Epithelial cell of proximal tubule (primary cell): Measurements from ENCODE around the gene PHPT1. TPM values are rescaled to one million over a fixed set of nuclear protein-coding genes. Genes with fewer than 3 reads are reported as not detected.
"Not testable (repeated sequence)": the region's sequence is repeated elsewhere in the genome, so short reads cannot be mapped to it uniquely, and the experiment has no call there.

Source experiments
- DNase-seq: peaks from one replicate; pipeline ENCODE4 v3.0.0-alpha.2; 2011; ENCODE audit warnings: low read depth
- H3K4me3 ChIP-seq: 2 replicates; pipeline ENCODE4 v1.5.1; 2011; ENCODE audit warnings: low read depth, mild to moderate bottlenecking, low read length
- total RNA-seq: library from RNA; depleted of rRNA; stranded (reverse); fragments of >200 nt; gene quantifications from 2 replicates; pipeline ENCODE4 v1.2.3, GENCODE V29; 2015
- TF ChIP-seq, protein P1 (sequence below): conservative IDR thresholded peaks from 2 replicates; pipeline ENCODE4 v1.5.1; 2012; ENCODE audit warnings: low read depth, mild to moderate bottlenecking, low read length

PHPT1 gene
- total RNA-seq, 1 donor from 2014 or later = 114 TPM

DNA sequence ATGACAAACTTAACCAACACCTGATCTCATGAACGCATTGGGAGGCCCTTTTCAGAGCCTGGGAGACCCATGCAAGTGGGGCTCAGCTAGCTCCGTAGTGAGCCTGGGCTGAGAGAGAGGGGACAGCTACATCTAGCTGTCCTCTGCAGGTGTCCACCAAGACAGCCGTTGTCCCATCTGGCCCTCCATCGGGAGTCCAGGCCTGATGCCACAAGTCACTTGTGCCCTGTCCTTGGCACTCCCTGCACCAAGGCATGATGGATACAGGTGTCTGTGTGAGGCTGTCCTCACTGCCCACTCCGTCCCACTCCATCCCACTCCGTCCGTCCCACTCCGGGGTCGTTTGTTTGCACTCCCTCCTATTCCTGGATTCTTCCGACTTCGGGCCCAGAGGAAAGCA is 19.4 kb downstream of the PHPT1 start:
- DNase-seq = no peak
- TF ChIP-seq, protein P1, sequence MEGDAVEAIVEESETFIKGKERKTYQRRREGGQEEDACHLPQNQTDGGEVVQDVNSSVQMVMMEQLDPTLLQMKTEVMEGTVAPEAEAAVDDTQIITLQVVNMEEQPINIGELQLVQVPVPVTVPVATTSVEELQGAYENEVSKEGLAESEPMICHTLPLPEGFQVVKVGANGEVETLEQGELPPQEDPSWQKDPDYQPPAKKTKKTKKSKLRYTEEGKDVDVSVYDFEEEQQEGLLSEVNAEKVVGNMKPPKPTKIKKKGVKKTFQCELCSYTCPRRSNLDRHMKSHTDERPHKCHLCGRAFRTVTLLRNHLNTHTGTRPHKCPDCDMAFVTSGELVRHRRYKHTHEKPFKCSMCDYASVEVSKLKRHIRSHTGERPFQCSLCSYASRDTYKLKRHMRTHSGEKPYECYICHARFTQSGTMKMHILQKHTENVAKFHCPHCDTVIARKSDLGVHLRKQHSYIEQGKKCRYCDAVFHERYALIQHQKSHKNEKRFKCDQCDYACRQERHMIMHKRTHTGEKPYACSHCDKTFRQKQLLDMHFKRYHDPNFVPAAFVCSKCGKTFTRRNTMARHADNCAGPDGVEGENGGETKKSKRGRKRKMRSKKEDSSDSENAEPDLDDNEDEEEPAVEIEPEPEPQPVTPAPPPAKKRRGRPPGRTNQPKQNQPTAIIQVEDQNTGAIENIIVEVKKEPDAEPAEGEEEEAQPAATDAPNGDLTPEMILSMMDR = no peak

DNA sequence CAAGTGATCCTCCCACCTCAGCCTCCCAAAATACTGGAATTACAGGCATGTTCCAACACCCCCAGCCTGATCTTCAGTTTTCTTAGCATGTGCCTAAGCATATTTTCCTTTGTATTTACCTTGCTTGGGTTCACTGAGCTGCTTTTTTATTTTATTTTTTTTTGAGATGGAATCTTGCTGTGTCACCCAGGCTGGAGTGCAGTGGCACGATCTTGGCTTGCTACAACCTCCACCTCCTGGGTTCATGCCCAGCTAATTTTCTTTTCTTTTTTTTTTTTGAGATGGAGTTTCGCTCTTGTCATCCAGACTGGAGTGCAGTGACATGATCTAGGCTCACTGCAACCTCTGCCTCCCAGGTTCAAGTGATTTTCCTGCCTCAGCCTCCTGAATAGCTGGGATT is 20.4 kb downstream of the PHPT1 start:
- DNase-seq, H3K4me3 ChIP-seq: not testable (repeated sequence)

More for the DNA sequence above, 19.4 kb downstream of the PHPT1 start:
- H3K4me3 ChIP-seq = no peak overlapping the region

DNA sequence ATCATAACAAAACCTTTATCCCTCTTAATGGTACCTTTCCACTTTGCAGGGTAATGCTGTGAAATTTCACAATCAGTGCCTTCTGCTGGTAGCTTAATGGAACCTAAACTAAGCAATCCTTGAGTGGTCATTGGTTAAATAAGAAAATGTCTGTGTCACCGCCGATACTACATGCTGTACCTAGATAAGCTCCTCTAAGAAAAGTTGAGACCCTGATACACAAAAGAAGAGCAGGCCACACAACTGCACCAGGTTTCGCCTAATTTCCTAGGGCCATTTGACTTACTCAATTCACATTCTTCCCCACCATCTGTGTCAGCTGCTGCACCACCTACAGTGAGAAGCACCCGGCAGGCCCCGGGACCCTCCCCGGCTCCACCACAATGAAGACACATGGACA is 25.9 kb downstream of the PHPT1 start:
- no peak for DNase-seq
- TF ChIP-seq, protein P1 = no peak
- no peak overlapping the region for H3K4me3 ChIP-seq

DNA sequence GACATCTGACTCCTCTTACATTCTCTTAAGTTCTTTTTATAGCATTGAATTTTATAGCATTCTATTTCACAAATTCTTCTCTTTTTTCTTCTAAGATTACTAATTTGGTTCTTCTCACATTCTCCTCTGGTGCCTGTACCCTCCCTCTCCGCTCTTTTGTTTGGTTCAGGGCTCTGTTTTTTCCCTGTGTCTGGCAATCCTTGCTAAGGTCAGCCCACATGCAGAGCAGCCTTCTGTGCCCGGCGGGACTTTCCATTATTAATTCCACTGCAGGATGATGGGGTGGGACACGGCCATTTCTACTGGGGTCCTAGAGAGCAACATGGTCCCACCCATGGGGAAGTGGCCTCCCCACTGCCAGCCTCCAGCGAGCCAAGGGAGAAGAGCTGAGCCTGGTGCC is 27.3 kb downstream of the PHPT1 start:
- no peak for DNase-seq
- TF ChIP-seq, protein P1 = no peak
- H3K4me3 ChIP-seq = no peak overlapping the region

DNA sequence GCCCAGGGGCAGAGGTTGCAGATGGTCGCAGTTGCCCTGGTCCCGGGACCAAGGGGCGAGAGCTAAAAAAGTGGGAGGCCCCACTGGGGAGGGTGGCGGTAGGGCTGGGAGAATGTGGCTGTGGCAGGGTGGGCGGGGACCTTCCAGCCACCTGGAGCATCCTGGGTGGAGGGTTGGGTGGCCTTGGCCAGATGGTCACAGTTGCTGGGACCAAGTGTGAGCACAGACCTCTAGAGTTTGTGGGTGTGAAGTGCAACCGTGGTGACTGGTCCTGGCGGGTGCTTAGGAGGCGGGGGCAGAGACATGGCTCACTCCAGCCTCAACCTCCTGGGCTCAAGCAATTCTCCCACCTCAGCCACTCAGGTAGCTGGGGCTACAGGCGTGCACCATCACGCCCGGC is 31.4 kb downstream of the PHPT1 start:
- TF ChIP-seq, protein P1 = no peak
- H3K4me3 ChIP-seq = no peak overlapping the region
- DNase-seq = no peak

DNA sequence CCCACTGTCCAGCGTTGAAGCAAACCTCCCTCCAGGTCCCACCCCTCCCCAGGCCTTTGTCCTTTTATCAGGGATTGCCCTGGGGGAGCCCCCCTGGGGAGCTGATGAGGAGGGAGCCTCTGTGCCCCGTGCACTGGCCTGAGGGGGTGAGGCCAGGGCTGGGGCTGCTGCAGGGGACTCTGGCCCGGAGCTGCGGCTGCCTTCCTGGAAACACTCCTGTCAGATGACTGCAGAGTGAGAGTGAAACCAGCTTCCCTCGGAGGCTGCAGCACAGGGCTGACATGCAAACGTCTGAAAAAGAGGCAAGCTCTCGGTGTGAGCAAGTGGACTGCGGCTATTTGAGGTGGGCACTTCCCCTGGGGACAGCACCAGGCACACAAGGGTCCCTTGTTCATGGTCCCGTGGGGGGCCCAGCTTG is 32.5 kb downstream of the PHPT1 start:
- no peak for DNase-seq
- TF ChIP-seq, protein P1 = no peak
- H3K4me3 ChIP-seq = peak overlapping the region; percentile 6

DNA sequence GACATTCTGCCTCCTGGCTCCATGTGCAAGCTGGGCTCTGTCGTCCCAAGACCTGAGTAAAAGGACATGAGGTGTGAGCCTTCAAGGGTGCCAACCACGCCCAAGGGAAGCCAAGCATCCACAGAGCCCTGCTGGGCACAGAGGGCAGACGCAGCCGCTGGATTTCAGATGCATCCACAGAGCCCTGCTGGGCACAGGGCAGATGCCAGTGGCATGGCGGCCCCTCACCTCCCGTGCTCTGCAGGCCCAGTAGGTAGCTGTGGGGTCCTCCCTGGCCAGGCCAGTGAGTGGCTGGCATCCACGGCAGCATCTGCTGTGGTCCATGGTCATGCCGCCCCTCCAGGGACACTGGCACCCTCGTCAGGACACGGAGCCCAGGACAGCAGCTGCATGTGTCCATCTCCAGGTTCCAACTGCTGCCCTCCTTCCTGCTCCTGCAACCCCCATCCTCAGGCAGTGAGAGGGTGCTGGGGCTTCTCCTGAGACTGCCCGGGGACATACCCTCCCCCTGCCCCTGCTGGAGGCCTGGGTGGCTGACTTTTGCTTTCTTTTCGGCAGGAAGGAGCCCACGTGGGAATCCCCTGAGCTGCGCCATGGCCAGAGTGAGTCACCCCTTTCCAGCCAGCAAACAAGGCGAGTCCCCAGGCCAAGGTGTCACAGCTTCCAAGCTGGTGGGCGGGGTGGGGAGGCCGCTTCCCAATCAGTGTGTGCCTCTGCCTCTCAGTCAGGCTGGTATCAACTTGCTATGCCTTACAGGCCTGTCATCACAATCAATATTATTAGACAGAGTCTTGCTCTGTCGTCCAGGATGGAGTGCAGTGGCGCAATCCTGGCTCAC is 33.1 kb downstream of the PHPT1 start:
- DNase-seq = peak; percentile 43
- TF ChIP-seq, protein P1 = no peak
- peak overlapping the region; percentile 7 for H3K4me3 ChIP-seq

DNA sequence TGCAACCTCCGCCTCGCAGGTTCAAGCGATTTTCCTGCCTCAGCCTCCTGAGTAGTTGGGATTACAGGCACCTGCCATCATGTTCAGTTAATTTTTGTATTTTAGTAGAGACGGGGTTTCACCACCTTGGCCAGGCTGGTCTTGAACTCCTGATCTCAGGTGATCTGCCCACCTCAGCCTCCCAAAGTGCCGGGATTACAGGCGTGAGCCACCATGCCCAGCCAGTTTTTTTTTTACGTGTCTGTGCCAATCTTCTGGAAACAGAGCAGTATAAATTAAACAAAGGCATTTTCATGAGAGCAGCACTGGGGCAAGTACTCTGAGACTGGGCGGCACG is 33.7 kb downstream of the PHPT1 start:
- DNase-seq, H3K4me3 ChIP-seq: not testable (repeated sequence)

DNA sequence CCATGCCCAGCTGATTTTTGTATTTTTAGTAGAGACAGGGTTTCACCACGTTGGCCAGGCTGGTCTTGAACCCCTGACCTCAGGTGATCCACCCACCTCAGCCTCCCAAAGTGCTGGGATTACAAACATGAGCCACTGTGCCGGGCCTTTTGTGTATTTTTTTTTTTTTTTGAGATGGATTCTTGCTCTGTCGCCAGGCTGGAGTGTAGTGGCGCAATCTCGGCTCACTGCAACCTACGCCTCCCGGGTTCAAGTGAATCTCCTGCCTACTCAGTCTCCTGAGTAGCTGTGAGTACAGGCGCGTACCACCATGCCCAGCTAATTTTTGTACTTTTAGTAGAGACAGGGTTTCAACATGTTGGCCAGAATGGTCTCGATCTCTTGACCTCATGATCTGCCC is 34.5 kb downstream of the PHPT1 start:
- H3K4me3 ChIP-seq, DNase-seq: not testable (repeated sequence)
